RWPE2 (cell line): Measurements from ENCODE around the gene TTC39B.

Experiments used
- ATAC-seq: fragments of 200-7000 bp; cut with Tn5 transposase; 3 replicates; pipeline ENCODE4 v1.9.1; 2021; ENCODE audit warnings: low read depth
- DNase-seq: peaks from one replicate; pipeline ENCODE4 v3.0.0-alpha.2; 2020; ENCODE audit warnings: low spot score
- H3K27ac ChIP-seq: fragments of 450-650 bp; 2 replicates; pipeline ENCODE4 v1.5.1; 2017; ENCODE audit warnings: mild to moderate bottlenecking; ENCODE audit not compliant: poor library complexity, severe bottlenecking
- H3K27me3 ChIP-seq: fragments of 250-450 bp; sonication (Bioruptor Pico); 2 replicates; pipeline ENCODE4 v1.5.1; 2021; ENCODE audit warnings: mild to moderate bottlenecking, moderate library complexity; ENCODE audit not compliant: insufficient read depth, poor library complexity, severe bottlenecking
- H3K36me3 ChIP-seq: fragments of 250-450 bp; sonication (Bioruptor Pico); 2 replicates; pipeline ENCODE4 v1.5.1; 2020; ENCODE audit warnings: low read depth, mild to moderate bottlenecking, moderate library complexity
- H3K4me1 ChIP-seq: fragments of 250-450 bp; sonication (Bioruptor Pico); 2 replicates; pipeline ENCODE4 v1.5.1; 2021; ENCODE audit warnings: mild to moderate bottlenecking, moderate library complexity; ENCODE audit not compliant: insufficient read depth, poor library complexity, severe bottlenecking
- H3K4me3 ChIP-seq: fragments of 250-450 bp; sonication (Bioruptor Pico); 2 replicates; pipeline ENCODE4 v1.5.1; 2021; ENCODE audit warnings: mild to moderate bottlenecking, moderate library complexity; ENCODE audit not compliant: severe bottlenecking
- H3K9me3 ChIP-seq: fragments of 250-450 bp; sonication (Bioruptor Pico); 2 replicates; pipeline ENCODE4 v1.5.1; 2021; ENCODE audit warnings: mild to moderate bottlenecking, moderate library complexity; ENCODE audit not compliant: severe bottlenecking
- TF ChIP-seq, protein P1 (sequence below): fragments of 450-650 bp; IDR thresholded peaks from one replicate; pipeline ENCODE4 v1.5.1; 2017; ENCODE audit warnings: mild to moderate bottlenecking, moderate library complexity; ENCODE audit not compliant: poor library complexity, severe bottlenecking

Gene TTC39B

DNA sequence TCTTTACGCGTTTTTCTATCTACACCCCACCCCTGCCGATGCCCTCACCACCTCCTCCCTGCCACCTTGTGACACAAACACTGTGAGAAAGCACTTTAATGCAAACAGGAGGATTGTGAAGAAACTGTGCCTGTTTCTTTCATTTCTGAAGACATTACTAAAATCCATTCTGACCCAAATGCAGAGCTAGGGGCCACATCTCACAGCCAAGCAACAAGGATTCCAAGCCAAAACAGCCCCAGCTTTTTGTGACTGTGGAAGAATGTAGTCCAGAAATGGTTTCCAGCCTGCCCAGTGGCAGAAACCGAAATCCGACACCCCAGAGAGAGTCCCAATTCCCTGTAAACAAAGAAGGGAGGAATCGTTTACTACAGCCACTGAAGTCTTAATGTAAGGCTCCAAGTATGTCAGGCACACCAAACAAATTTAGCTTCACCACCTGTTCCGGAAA lies 190.9 kb downstream of the TTC39B start:
- Histone ChIP-seq H3K4me1 (no peaks in the 10 kb centered on the region), H3K36me3 (no peaks in the 10 kb centered on the region), H3K9me3 (no peaks in the 10 kb centered on the region), H3K27ac (no peak overlapping the region), H3K4me3 (no peak overlapping the region), H3K27me3 (peaks cover 2% of the 10 kb centered on the region)
- TF ChIP-seq, protein P1, sequence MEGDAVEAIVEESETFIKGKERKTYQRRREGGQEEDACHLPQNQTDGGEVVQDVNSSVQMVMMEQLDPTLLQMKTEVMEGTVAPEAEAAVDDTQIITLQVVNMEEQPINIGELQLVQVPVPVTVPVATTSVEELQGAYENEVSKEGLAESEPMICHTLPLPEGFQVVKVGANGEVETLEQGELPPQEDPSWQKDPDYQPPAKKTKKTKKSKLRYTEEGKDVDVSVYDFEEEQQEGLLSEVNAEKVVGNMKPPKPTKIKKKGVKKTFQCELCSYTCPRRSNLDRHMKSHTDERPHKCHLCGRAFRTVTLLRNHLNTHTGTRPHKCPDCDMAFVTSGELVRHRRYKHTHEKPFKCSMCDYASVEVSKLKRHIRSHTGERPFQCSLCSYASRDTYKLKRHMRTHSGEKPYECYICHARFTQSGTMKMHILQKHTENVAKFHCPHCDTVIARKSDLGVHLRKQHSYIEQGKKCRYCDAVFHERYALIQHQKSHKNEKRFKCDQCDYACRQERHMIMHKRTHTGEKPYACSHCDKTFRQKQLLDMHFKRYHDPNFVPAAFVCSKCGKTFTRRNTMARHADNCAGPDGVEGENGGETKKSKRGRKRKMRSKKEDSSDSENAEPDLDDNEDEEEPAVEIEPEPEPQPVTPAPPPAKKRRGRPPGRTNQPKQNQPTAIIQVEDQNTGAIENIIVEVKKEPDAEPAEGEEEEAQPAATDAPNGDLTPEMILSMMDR, result no peak
- DNase-seq (no peak), ATAC-seq (no peak)

DNA sequence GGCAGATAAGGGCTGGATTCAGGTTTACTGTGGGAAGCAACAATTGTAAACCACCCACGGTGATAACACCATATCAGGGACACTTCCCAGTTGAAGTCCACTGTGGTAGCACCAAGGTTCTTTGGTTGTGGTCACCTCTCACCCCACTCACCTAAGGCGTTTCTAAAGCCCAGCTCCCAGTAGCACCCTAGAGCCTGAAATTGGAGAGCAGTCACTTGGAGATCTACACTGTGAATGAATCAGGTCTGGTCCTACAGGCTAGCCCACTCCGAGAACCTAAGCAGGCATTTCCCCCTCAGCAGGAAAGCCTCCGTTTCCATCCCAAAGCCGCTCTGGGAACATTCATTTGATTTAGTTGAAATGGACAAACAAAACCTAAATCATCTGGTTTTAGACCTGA lies 191.3 kb downstream of the TTC39B start:
- DNase-seq, result no peak
- H3K4me3 ChIP-seq, result no peak overlapping the region
- TF ChIP-seq, protein P1, result no peak
- H3K4me1 ChIP-seq, result no peaks in the 10 kb centered on the region
- no peak for ATAC-seq
- no peaks in the 10 kb centered on the region for H3K9me3 ChIP-seq
- H3K36me3 ChIP-seq, result no peaks in the 10 kb centered on the region
- H3K27ac ChIP-seq, result no peak overlapping the region
- H3K27me3 ChIP-seq, result peaks cover 2% of the 10 kb centered on the region

DNA sequence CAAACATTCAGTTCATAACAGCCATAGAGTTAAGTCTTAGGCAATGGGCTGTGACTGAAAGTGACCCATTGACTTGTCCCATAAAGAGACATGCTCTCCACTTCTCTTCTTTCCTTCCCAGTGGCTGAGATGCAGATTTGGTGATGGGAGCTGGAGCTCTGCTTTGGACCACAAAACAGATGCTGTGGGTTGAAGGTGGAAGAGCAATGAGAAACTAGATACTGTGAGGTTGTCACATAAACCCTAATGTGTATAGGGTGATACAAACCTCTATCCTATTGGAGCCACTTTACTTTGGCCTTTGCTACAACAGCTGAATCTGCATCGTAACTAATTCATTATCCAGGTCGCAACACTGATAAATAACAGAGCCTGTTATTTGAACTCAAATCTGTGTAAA lies 192.0 kb downstream of the TTC39B start:
- no peak for DNase-seq
- no peak overlapping the region for H3K4me3 ChIP-seq
- H3K36me3 ChIP-seq, result no peaks in the 10 kb centered on the region
- TF ChIP-seq, protein P1, result no peak
- H3K27ac ChIP-seq, result no peak overlapping the region
- peaks cover 2% of the 10 kb centered on the region for H3K27me3 ChIP-seq
- ATAC-seq, result no peak
- no peaks in the 10 kb centered on the region for H3K4me1 ChIP-seq
- H3K9me3 ChIP-seq, result no peaks in the 10 kb centered on the region
